ENCODE measurements around the gene ARL5B.
"Not testable (repeated sequence)": the region's sequence is repeated elsewhere in the genome, so short reads cannot be mapped to it uniquely, and the experiment has no call there.

Gene ARL5B

GRCh38 chr10:18659125-18659818 is at the start of gene ARL5B:
Gene ARL5B (plus strand): TSS chr10:18659431. CDS start chr10:18659638, 207 bp downstream.
- DNase-seq: peak; percentile 96

DNA sequence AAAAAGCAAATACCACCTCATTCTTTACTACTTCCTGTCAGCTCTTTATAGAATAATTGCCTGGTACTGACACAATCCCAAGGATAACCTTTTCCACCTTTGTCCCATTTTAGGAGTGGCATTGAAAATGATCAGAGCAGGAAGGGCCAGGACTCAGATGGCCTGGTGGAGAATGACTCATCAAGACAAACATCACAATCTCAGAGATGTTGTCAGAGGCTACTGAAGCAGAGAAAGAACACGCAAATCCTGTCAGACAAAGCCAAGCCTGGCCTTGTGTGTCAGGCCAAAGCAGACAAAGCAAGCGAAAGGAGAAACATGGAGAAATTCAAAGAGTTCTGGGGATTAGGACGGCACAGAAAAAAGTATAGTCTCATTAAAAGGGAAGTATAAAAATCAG is 48.7 kb upstream of the ARL5B start:
- DNase-seq: no peak

DNA sequence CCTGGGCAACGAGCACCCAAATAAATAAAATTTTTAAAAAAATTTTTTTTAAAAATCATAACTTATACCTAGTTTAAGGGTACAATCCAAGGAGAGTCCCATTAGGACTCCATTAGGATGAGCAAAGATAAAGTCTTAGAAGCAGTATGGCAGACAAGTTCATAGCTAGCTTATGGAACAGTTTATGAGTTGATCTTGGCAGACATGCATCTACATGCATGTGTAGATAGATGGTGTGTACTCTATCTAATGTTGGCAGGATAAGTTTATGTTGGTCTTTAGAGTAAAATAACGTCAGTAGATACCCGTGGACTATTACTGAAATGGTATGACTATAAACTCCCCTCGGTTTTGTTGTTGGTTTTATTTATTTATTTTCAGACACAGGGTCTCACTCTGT is 48.1 kb upstream of the ARL5B start:
- DNase-seq: no peak

- no peak for DNase-seq
Observed at GRCh38 chr10:18615618-18616017, 43.6 kb upstream of the ARL5B start.

DNA sequence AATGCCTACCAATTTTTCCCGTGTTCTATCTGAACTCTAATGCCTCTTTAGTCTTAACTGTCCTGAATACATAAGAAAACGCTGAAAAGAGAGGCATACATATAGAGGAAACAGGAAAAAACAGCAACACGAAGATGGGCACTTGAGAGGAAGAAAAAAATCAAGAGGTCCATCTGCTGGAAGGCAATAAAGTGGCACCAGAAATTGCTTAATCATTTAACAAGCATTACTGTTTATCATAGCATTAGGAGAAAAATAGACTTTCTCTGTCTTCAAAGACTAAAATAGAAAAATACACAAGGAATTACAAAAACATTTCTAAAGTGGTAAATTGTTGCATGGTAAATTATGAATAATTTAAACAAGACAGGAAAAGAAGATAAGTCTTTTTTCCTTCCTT is 42.9 kb upstream of the ARL5B start:
- DNase-seq: no peak

GRCh38 chr10:18619016-18619415 is 40.2 kb upstream of the ARL5B start:
- DNase-seq: no peak

DNA sequence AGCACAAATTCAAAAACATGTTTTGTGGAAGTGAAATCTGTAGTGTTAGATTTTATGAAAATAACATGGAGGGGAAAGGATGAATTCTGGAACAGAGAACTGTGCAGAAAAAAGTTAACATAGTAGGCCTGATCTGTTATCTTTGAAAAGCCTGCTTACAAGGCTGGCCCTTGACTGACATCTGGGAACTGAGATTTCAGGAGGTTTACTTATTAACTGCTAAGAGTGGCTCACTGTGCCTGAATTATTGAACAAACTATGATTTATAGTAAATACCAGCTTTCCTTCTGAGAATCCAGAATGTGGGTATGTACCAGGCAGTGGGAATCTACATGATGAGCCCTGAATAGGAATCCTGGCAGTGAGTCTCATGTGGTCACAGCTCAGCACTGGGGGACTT is 38.4 kb upstream of the ARL5B start:
- no peak for DNase-seq

GRCh38 chr10:18623671-18624070 is 35.6 kb upstream of the ARL5B start:
- DNase-seq: not testable (repeated sequence)

GRCh38 chr10:18625886-18626285 is 33.3 kb upstream of the ARL5B start:
- DNase-seq: no peak

GRCh38 chr10:18627452-18628018 is 31.7 kb upstream of the ARL5B start:
- DNase-seq: peak; percentile 77

DNA sequence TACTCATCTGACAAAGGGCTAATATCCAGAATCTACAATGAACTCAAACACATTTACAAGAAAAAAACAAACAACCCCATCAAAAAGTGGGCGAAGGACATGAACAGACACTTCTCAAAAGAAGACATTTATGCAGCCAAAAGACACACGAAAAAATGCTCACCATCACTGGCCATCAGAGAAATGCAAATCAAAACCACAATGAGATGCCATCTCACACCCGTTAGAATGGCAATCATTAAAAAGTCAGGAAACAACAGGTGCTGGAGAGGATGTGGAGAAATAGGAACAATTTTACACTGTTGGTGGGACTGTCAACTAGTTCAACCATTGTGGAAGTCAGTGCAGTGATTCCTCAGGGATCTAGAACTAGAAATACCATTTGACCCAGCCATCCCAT is 26.7 kb upstream of the ARL5B start:
- not testable (repeated sequence) for DNase-seq

DNA sequence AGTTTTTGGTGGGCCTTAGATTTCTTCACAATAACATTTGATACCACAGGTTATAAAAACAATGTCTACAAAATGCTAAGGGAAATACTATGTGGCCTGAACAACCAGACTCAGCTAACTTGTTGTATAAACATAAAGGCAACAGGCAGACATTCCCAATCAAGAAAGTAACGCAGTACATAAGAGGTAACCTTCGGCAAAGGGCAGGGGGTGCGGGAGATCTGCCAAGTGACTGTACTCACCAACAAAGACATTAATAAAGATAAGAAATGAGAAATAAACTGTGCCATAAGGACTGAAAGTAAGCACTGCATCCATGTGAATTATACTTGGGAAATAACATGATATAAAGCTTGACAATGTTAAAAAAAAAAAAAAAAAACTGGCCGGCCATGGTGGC is 23.2 kb upstream of the ARL5B start:
- no peak for DNase-seq

- not testable (repeated sequence) for DNase-seq
Observed at GRCh38 chr10:18637400-18637799, 21.8 kb upstream of the ARL5B start.

DNA sequence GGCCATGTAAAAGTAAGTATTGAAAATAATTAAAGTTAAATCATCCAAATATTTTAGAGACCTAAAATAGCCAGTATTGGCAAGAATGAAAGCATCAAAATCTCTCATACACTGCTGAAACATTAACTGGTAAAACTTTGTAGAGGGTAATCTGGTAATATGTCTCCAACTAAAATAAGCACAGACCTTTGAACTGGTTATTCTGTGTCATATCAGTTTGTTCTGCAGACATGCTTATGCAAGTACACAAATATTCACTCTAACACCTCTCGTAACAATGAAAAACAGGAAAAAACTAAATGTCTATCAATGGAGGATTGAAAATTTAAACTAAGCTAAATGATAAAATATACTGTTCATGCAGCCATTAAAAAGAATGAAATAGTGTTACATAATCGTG is 19.5 kb upstream of the ARL5B start:
- DNase-seq: not testable (repeated sequence)

DNA sequence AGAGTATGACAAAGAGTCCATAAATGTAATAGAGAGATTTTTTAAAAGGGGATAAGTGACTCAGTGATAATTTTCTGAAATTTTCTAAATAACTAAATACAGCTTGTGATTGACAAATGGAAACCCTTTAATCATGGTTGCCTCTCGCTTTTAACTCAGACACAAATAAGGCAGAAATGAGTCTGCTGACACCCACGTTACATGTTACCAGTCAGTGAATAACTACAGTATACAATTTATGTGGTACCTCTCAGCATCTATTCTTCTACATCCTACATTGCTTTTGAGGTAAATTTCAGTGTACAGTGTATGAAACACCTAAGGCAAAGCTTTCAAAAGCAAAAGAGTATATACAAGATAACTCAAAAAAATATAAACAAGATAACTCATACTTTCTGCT is 12.1 kb upstream of the ARL5B start:
- no peak for DNase-seq

DNA sequence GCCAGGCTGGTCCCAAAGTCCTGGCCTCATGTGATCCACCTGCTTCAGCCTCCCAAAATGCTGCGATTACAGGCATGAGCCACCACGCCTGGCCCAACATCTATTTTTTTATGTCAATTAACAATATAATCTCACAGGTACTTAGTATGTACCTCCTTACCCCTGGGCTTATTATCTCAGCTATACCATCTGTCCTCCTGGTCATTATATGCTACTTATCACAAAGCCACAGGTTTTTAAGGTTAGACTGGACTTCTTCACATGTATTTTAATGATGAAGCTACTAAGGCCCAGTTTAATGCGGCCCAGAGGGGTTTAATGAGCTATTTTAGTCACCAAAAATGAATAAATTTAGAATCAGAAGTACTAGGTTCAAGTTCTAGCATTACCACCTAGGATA is 11.3 kb upstream of the ARL5B start:
- DNase-seq: no peak

DNA sequence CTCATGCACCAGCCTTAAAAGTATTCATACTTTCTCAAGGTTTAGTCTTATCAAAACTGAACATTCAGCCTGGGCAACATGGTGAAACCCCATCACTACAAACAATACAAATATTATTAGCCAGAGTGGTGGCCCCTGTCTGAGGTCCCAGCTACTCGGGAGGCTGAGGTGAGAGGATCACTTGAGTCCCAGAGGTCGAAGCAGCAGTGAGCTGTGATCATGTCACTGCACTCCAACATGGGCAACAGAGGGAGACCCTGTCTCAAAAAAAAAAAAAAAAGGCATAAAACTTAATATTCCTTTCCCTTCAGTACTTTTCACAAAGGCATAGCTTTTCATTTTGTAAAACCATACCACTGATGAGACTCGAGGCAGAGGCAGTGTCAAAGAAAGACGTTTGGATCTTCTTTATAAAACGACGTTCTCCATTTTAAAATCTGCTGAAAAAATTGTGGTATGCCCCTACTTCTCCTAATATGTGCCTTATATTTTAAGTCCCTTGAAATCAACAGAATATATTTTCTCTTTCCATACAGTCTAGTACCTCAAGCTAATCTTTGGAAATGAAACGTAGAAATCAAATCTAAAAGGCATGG is 9.8 kb upstream of the ARL5B start:
- DNase-seq: no peak

DNA sequence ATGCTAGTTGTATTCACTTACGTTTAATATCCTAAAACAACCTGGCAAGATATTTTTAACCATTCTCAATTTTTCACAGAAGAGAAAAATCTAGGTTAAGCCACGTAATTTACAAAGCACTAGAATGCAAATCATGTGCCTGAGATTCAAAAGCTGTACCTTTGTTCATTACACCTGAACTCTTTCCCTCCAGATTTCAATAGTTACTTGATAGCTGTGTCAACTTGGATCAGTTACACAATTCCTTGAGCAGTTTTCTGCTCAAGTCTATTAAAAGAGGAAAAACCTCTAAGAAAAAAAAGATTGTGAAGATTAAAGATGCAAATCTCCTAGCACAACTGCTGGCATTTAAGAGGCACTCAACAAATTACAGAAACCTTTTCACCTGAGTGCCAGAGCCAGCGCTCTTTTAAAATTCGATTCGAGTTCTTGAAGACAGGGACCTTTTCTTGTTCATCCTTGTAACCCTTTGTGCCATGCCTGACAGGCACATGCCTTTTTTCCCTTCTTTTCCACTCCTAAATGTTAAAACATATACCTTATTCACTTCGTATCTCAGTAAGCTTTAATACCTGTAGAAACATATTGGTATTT is 8.7 kb upstream of the ARL5B start:
- DNase-seq: peak; percentile 21

GRCh38 chr10:18651324-18652007 is 7.8 kb upstream of the ARL5B start, which contains the start of gene NSUN6:
Gene NSUN6 (minus strand): TSS chr10:18651587. CDS start chr10:18651203, 384 bp downstream.
- DNase-seq: peak; percentile 94

GRCh38 chr10:18653112-18653511 is 6.1 kb upstream of the ARL5B start:
- DNase-seq: no peak

- no peak for DNase-seq
Observed at GRCh38 chr10:18656724-18657123, 2.5 kb upstream of the ARL5B start.

DNA sequence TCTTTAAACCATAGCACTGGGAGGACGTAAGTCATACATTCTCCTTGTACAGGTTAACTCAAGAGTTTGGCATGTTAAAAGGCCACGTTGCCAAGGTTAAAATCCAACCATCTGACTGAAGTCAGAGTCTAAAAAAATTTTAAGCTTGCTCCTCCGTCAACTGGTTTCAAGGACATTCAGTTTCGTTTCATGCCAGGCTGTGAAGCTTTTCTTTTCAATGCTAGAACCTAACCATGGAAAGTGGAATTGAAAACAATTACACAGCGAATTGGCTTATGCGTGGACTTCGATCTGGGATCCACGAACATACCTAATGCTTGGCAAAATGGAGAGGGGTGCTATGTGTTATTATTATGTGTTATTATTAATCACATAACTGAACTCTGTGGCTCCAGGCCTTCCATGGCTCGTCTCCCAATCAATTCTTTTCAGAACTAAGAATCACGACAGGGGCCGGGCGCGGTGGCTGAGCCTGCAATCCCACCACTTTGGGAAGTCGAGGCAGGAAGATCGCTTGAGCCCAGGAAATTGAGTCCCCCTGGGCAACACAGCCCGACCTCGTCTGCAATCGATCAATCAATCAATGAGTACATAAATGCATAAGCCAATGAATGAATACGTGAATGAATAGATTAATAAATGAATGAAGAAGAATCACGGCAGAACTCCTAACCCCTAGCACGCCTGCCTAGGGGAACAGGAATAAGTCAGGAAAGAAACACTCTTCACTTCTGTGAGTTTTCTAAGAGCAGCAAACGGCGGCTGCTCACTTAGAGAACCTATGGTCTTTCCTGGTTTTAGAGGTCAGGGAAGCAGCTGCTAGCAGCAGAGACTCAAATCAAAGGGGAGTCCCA is 733 bp upstream of the ARL5B start:
- DNase-seq: no peak

Measured in CD4-positive, alpha-beta T cell treated with Interleukin-12 subunit alpha and Interleukin-12 subunit beta, for 1 hour (primary cell).